ENCODE data around the gene DTYMK. TPM values are rescaled to one million over a fixed set of nuclear protein-coding genes. Genes with fewer than 3 reads are reported as not detected.

The DTYMK gene
- polyA plus RNA-seq, 4 donors = 14.3 to 59.3 (median 19.1) TPM

DNA sequence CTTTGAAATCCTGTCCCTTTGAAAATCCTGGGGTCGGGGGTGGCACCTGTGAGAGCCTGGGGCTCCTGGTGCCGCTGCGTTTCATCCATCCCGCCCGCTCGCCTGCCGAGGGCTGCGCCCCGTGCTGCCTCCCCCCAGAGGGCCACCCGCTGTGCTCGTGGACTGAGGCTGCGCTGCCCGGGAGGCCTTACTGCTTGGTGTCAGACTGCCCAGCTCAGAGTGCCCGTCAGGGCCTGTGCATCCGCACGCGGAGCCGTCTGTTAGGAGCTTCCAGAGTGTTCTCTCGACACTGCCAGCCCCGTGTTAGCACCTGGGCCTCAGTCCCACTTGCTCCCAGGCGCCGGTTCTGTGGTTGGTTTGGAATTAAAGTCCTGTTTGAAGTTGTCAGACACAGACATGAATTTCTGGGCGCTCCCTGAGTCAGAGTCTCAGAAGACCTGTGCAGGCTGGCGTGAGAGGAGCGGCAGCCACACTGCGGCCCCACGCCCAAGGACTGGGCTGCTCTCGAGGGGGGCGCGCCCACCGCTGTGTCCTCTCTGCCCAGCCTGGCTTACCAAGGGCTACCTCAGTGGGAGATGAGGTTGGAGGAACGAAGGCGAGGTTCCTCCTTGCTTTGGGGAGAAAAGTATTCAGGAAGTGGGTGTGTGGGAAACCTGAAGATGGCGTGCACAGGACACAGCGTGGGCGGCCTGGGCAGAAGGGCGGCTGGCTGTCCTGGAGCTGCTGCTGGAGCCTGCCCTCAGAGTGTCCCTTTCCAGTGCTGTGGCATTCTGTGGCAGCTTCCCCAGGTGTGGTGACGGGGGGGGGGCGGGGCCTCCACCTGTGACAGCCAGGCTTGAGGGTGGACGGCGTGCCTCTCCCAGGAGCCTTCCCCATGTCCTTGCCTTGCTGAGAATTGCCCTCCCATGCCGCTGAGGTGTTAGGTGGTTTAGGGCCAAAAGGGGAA is 14.1 kb downstream of the DTYMK start:
- H3K9me3 ChIP-seq (ENCODE audit: control insufficient read depth in 2 of 2, insufficient read depth in 1 of 2, low read depth in 1 of 2, low read length in 1 of 2) = no peaks in the 10 kb centered on the region
- peaks cover 7 to 97% (median 18%) of the 10 kb centered on the region in 3 donors for H3K36me3 ChIP-seq (ENCODE audit: control insufficient read depth in 3 of 3, insufficient read depth in 2 of 3, low read depth in 1 of 3, low read length in 3 of 3)
- no peaks in the 10 kb centered on the region for H3K4me1 ChIP-seq (ENCODE audit: control insufficient read depth in 3 of 3, insufficient read depth in 2 of 3, low read depth in 1 of 3, low read length in 2 of 3)
- DNase-seq (no peak), FAIRE-seq (no peak)
- H3K27ac ChIP-seq (ENCODE audit: low read depth in 1 of 3, low read length in 2 of 3) = no peak overlapping the region
- no peaks in the 10 kb centered on the region for H3K27me3 ChIP-seq (ENCODE audit: control insufficient read depth in 3 of 3, insufficient read depth in 3 of 3, low read length in 3 of 3)
- H3K4me3 ChIP-seq (ENCODE audit: low read depth in 1 of 3, low read length in 3 of 3) = no peak overlapping the region
- 92 to 94% (median 93%) methylated on average over 36 to 42 of the region's 42 CpGs for WGBS, 3 donors

DNA sequence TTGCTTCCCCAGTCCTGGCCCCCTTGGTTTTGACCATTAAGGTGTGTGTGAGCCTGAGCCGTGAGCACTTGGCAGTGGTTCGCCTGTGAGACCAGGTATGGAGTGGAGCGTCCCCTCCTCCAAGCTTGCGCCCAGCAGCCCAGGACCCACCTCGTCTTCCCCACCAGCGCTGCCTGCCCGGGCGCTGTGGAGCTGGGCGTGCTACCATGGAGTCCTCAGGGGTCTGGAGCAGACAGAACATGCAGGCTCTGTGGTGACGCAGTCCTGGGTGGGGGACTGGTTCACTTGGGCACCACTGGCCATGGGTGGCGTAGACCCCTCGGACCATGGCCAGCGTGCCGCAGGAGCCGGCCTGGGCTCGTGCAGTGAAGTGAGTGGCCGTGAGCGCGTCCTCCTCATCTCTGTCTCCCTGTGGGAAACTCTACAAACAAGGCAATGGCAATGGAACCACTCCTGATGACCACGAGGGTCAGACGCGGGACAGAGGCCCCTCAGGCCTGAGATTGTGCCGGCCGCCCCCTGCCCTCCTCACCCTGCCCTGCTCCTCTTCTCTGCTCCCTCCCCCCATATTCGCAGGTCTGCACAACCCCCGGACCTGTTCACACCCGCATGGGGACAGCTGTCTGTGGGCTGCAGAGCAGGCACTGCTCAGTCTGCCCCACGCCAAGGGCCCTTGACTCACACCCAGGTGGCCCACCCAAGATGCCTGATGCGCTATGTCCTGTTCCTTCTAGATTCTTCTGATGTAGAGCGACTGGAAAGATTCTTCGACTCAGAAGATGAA is 15.0 kb downstream of the DTYMK start:
- 92 to 96% (median 93%) methylated on average over 30 to 31 of the region's 31 CpGs for WGBS, 3 donors
- FAIRE-seq = no peak

DNA sequence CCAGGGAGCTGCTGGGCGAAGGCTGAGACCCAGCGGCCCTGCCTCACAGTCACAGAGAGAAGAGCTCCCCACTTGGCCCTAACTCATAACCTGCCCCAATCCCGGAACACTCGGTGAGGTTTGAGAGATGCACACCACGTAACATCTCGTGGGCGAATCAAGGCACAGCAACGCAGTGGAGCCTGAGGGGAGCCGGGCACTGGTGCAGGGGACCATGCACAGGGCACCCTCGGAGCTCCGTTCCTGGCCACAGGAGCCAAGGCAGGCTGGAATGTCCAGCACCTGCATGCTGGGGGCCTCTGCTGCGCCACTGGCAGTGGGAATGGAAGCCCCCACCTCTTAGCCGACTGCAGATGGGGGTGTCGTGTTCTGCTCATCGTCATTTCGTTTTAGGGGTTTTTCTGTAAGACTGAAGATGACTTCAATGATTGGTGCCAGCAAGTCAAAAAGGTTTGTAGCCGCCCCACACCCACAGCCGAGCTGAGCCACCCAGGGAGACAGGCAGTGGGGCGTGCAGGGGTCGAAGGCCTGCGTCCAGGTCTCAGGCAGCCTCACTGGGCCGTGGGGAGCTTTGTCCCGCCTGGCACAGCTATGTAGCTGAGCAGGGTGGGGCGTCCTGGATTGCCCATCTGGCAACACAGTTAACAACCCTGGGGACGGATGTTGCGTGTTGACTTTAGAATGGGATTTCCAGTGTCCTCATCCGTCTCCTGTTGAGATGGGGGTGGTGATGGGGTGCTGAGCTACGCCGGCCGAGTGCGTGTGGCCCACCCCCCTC is 16.1 kb downstream of the DTYMK start:
- Histone ChIP-seq H3K27ac (ENCODE audit: low read depth in 1 of 3, low read length in 2 of 3) (no peak overlapping the region), H3K4me1 (ENCODE audit: control insufficient read depth in 3 of 3, insufficient read depth in 2 of 3, low read depth in 1 of 3, low read length in 2 of 3) (no peaks in the 10 kb centered on the region), H3K36me3 (ENCODE audit: control insufficient read depth in 3 of 3, insufficient read depth in 2 of 3, low read depth in 1 of 3, low read length in 3 of 3) (peaks cover 7 to 93% (median 21%) of the 10 kb centered on the region in 3 donors), H3K9me3 (ENCODE audit: control insufficient read depth in 2 of 2, insufficient read depth in 1 of 2, low read depth in 1 of 2, low read length in 1 of 2) (no peaks in the 10 kb centered on the region), H3K4me3 (ENCODE audit: low read depth in 1 of 3, low read length in 3 of 3) (no peak overlapping the region), H3K27me3 (ENCODE audit: control insufficient read depth in 3 of 3, insufficient read depth in 3 of 3, low read length in 3 of 3) (no peaks in the 10 kb centered on the region)
- DNase-seq = no peak
- FAIRE-seq = no peak
- WGBS, 3 donors = 91 to 93% (median 91%) methylated on average over 31 of the region's 31 CpGs

More for the DNA sequence above, 15.0 kb downstream of the DTYMK start:
- Histone ChIP-seq H3K9me3 (ENCODE audit: control insufficient read depth in 2 of 2, insufficient read depth in 1 of 2, low read depth in 1 of 2, low read length in 1 of 2) (no peaks in the 10 kb centered on the region), H3K4me1 (ENCODE audit: control insufficient read depth in 3 of 3, insufficient read depth in 2 of 3, low read depth in 1 of 3, low read length in 2 of 3) (no peaks in the 10 kb centered on the region), H3K27ac (ENCODE audit: low read depth in 1 of 3, low read length in 2 of 3) (no peak overlapping the region), H3K27me3 (ENCODE audit: control insufficient read depth in 3 of 3, insufficient read depth in 3 of 3, low read length in 3 of 3) (no peaks in the 10 kb centered on the region), H3K4me3 (ENCODE audit: low read depth in 1 of 3, low read length in 3 of 3) (no peak overlapping the region), H3K36me3 (ENCODE audit: control insufficient read depth in 3 of 3, insufficient read depth in 2 of 3, low read depth in 1 of 3, low read length in 3 of 3) (peaks cover 7 to 95% (median 21%) of the 10 kb centered on the region in 3 donors)
- DNase-seq = no peak

DNA sequence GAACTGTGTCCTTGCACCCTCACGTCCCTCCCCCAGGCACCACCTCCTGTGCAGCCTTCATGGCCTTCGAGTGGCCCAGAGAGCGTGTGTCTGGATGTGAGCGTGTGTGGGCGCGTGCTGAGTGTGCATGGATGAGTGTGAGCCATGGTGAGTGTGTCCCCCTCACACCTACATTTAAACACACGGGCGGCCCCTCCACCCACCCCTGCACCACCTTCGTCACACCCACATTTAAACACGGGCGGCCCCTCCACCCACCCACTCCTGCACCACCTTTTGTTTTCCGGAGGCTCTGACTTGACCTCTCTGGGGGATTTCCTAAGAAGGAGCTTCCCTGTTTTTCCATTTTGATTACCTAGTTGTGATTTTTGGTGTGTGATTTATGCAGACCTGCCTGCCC is 17.8 kb downstream of the DTYMK start:
- Histone ChIP-seq H3K27me3 (ENCODE audit: control insufficient read depth in 3 of 3, insufficient read depth in 3 of 3, low read length in 3 of 3) (no peaks in the 10 kb centered on the region), H3K9me3 (ENCODE audit: control insufficient read depth in 2 of 2, insufficient read depth in 1 of 2, low read depth in 1 of 2, low read length in 1 of 2) (no peaks in the 10 kb centered on the region), H3K27ac (ENCODE audit: low read depth in 1 of 3, low read length in 2 of 3) (no peak overlapping the region), H3K4me3 (ENCODE audit: low read depth in 1 of 3, low read length in 3 of 3) (no peak overlapping the region), H3K36me3 (ENCODE audit: control insufficient read depth in 3 of 3, insufficient read depth in 2 of 3, low read depth in 1 of 3, low read length in 3 of 3) (peaks cover 7 to 84% (median 21%) of the 10 kb centered on the region in 3 donors), H3K4me1 (ENCODE audit: control insufficient read depth in 3 of 3, insufficient read depth in 2 of 3, low read depth in 1 of 3, low read length in 2 of 3) (no peaks in the 10 kb centered on the region)
- no peak for DNase-seq
- 90% methylated on average over 12 of the region's 12 CpGs for WGBS, 3 donors
- FAIRE-seq = no peak

DNA sequence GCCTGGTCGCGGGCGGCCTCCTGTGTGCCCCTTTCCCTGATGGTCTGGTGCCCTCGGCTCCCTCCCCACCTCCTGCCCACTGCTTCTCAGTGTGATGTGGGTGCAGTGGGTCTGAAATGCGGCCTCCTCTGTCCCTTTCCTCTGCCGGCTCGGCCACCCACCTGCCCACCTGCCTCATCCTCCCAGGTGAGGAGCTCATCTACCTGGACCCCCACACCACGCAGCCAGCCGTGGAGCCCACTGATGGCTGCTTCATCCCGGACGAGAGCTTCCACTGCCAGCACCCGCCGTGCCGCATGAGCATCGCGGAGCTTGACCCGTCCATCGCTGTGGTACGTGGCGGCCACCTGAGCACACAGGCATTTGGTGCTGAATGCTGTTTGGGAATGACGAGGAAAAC is 18.3 kb downstream of the DTYMK start:
- Histone ChIP-seq H3K4me3 (ENCODE audit: low read depth in 1 of 3, low read length in 3 of 3) (no peak overlapping the region), H3K27ac (ENCODE audit: low read depth in 1 of 3, low read length in 2 of 3) (no peak overlapping the region), H3K9me3 (ENCODE audit: control insufficient read depth in 2 of 2, insufficient read depth in 1 of 2, low read depth in 1 of 2, low read length in 1 of 2) (no peaks in the 10 kb centered on the region), H3K27me3 (ENCODE audit: control insufficient read depth in 3 of 3, insufficient read depth in 3 of 3, low read length in 3 of 3) (no peaks in the 10 kb centered on the region), H3K4me1 (ENCODE audit: control insufficient read depth in 3 of 3, insufficient read depth in 2 of 3, low read depth in 1 of 3, low read length in 2 of 3) (no peaks in the 10 kb centered on the region), H3K36me3 (ENCODE audit: control insufficient read depth in 3 of 3, insufficient read depth in 2 of 3, low read depth in 1 of 3, low read length in 3 of 3) (peaks cover 7 to 80% (median 21%) of the 10 kb centered on the region in 3 donors)
- WGBS, 3 donors = 95 to 97% (median 96%) methylated on average over 18 to 21 of the region's 21 CpGs
- DNase-seq = no peak
- no peak for FAIRE-seq

DNA sequence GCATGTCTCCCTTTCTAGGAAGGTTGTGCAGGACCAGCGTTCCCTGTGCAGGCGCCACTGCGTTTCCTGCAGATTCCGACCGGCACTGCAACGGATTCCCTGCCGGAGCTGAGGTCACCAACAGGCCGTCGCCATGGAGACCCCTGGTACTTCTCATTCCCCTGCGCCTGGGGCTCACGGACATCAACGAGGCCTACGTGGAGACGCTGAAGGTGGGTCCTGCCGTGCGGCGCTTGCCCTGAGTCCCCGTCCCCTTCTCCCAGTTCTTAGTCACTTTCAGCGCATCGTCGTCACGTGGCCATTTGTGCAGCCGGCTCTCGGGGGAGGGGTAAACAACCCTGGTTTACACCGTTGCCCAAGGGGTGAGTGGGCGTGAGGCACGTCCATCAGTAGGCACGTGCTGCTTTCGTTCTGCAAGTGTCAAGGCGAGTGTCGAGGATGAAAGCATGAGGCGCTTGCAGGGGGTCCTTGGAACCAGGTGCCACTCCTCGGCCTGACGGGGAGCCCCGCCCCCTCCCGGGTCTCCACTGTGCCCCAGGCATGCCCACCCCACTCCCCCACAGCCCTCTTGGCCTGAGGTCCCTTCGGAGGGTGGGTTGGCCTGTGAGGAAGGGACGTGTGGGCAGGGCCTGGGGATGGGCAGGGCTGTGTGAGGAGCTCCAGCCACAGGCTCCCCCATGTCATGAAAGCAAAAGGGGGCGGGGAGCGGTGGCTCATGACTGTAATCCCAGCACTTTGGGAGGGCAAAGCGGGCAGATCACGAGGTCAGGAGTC is 19.8 kb downstream of the DTYMK start:
- WGBS, 3 donors = 81 to 92% (median 92%) methylated on average over 42 of the region's 42 CpGs
- no peak for FAIRE-seq
- no peak for DNase-seq

DNA sequence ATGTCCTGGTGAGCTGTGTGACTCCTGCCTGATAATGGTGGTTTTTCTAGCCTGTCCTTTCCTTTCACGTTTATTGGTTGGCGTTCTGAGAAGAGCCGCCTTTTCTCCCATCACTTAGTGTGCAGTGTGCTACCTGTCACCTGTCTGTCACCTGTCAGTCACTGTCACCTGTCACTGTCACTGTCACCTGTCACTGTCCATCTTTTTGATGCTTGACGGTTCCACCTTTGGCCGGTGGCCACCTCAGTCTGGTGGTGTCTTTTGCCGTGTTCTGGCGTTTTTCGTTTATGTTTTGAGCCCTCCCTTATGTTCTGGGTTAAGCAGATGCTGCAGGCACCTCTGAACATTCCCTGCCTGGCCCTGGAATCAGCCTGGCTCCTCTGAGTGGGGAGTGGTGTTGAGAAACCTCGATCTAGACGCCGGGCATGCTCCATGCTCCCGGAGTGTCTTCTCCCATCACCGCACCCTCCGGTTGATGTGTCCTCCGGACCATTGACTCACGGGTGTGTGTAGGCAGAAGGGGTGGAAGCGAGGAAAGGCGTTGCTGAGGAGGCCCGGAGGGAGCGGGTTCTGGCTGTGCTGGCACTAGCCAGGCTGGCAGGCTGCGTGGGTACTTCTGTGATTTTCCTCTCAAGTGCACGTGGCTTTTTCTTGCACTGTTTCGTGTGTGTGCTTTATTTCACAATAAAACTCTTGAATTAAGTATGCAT is 20.7 kb downstream of the DTYMK start:
- FAIRE-seq (no peak), DNase-seq (no peak)
- Histone ChIP-seq H3K27me3 (ENCODE audit: control insufficient read depth in 3 of 3, insufficient read depth in 3 of 3, low read length in 3 of 3) (no peaks in the 10 kb centered on the region), H3K4me3 (ENCODE audit: low read depth in 1 of 3, low read length in 3 of 3) (no peak overlapping the region), H3K9me3 (ENCODE audit: control insufficient read depth in 2 of 2, insufficient read depth in 1 of 2, low read depth in 1 of 2, low read length in 1 of 2) (no peaks in the 10 kb centered on the region), H3K36me3 (ENCODE audit: control insufficient read depth in 3 of 3, insufficient read depth in 2 of 3, low read depth in 1 of 3, low read length in 3 of 3) (peaks cover 9 to 73% (median 18%) of the 10 kb centered on the region in 3 donors), H3K4me1 (ENCODE audit: control insufficient read depth in 3 of 3, insufficient read depth in 2 of 3, low read depth in 1 of 3, low read length in 2 of 3) (no peaks in the 10 kb centered on the region), H3K27ac (ENCODE audit: low read depth in 1 of 3, low read length in 2 of 3) (no peak overlapping the region)
- 87 to 89% (median 88%) methylated on average over 23 of the region's 23 CpGs for WGBS, 3 donors

More for the DNA sequence above, 19.8 kb downstream of the DTYMK start:
- no peaks in the 10 kb centered on the region for H3K9me3 ChIP-seq (ENCODE audit: control insufficient read depth in 2 of 2, insufficient read depth in 1 of 2, low read depth in 1 of 2, low read length in 1 of 2)
- no peak overlapping the region for H3K27ac ChIP-seq (ENCODE audit: low read depth in 1 of 3, low read length in 2 of 3)
- no peaks in the 10 kb centered on the region for H3K4me1 ChIP-seq (ENCODE audit: control insufficient read depth in 3 of 3, insufficient read depth in 2 of 3, low read depth in 1 of 3, low read length in 2 of 3)
- peaks cover 7 to 73% (median 19%) of the 10 kb centered on the region in 3 donors for H3K36me3 ChIP-seq (ENCODE audit: control insufficient read depth in 3 of 3, insufficient read depth in 2 of 3, low read depth in 1 of 3, low read length in 3 of 3)
- no peaks in the 10 kb centered on the region for H3K27me3 ChIP-seq (ENCODE audit: control insufficient read depth in 3 of 3, insufficient read depth in 3 of 3, low read length in 3 of 3)
- H3K4me3 ChIP-seq (ENCODE audit: low read depth in 1 of 3, low read length in 3 of 3) = no peak overlapping the region

Measured in small intestine (tissue), 7 donors.